SH-SY5Y (cell line): ENCODE data around the gene BLOC1S5.

Experiments used
- GATA2 ChIP-seq: IDR thresholded peaks from 2 replicates; pipeline ENCODE4 v1.6.1; 2011; ENCODE audit warnings: mild to moderate bottlenecking, low read depth, low read length
- GATA3 ChIP-seq: IDR thresholded peaks from 2 replicates; pipeline ENCODE4 v1.6.1; 2011; ENCODE audit warnings: low read depth, mild to moderate bottlenecking, low read length, moderate library complexity

DNA sequence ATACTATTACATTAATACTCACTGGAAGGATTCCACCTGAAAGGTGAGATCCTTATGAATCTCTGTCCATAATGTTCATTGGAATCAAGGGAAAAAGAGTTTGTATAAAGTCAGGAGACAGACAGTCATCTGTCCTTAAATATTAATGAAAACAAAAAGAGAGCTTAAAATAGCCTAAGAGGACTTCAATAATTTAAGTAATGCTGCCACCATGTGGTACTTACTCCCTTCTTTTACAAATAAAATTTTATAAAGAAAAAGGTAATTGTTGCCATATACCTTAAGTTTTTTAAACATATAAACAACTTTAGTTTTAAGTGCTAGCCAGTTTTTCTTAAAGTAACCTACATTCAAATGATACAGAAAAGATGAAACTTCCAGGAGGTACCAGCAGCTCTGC is 5.1 kb downstream of the BLOC1S5 start:
- TF ChIP-seq GATA2 (no peak), GATA3 (no peak)
